CD4-positive, alpha-beta T cell treated with Interleukin-4 for 1 hour (primary cell): Measurements from ENCODE around the gene PLEKHM3.
"Not testable (repeated sequence)": the region's sequence is repeated elsewhere in the genome, so short reads cannot be mapped to it uniquely, and the experiment has no call there.

ENCODE experiments used
- DNase-seq, 2 donors: peaks; one replicate each; pipeline ENCODE4 v3.0.0-alpha.2; 2020 to 2022

The PLEKHM3 gene

DNA sequence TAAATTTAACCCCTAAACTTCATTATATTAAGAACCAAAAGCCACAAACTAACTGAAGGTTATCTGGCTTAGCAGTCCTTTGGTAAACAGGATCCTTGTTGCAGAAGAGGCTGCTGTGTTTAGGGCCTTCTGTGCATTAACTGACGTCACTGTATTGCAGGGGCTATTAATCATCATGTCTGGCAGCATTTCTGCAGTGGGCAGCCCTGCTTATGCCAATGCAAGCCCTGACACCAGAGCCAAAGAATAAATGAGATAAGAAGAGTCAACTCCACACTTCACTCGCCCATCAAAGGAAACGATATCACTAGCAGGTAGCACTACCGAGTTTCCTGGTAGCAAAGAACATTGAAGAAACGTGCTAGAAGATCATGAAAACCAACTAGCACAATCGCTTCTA is 110.6 kb downstream of the PLEKHM3 start:
- no peak for DNase-seq

- no peak for DNase-seq
Measured at GRCh38 chr2:207913772-207914358, 111.5 kb downstream of the PLEKHM3 start.

GRCh38 chr2:207911856-207912255 is 113.5 kb downstream of the PLEKHM3 start:
- DNase-seq = no peak

GRCh38 chr2:207911215-207911614 is 114.1 kb downstream of the PLEKHM3 start:
- no peak for DNase-seq

DNA sequence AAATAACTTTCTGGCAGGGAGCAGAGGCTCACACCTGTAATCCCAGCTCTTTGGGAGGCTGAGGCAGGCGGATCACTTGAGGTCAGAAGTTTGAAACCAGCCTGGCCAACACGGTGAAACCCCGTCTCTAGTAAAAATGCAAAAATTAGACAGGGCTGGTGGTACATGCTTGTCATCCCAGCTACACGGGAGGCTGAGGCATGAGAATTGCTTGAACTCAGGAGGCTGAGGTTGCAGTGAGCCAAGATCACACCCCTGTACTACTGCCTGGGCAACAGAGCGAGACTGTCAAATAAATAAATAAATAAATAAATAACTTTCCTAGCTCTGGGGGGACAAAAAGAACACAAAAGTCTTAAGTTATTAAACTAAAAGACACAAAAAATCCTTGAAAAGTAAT is 118.8 kb downstream of the PLEKHM3 start:
- DNase-seq = not testable (repeated sequence)

GRCh38 chr2:207905546-207905945 is 119.8 kb downstream of the PLEKHM3 start:
- no peak for DNase-seq

DNA sequence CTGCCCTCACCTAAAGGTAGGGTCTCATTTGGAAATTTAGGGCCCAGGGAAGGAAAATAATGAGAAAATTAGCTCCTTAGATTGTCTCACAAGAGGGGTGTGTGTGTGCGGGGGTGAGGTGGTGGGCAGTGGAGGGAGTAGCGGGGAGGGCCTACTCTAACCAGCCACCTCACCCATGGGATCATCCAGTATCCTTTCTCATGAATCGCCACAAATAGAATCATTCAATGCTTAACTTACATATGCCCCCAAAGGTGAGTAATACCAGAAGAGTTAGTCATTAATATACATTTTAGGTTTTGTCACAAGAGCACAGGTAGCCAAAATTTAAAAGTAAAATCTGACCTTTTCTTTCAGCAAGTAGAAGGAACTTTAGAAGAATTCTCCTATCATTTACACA is 122.1 kb downstream of the PLEKHM3 start:
- DNase-seq = no peak

- DNase-seq = no peak
Measured at GRCh38 chr2:207902821-207903220, 122.5 kb downstream of the PLEKHM3 start.

DNA sequence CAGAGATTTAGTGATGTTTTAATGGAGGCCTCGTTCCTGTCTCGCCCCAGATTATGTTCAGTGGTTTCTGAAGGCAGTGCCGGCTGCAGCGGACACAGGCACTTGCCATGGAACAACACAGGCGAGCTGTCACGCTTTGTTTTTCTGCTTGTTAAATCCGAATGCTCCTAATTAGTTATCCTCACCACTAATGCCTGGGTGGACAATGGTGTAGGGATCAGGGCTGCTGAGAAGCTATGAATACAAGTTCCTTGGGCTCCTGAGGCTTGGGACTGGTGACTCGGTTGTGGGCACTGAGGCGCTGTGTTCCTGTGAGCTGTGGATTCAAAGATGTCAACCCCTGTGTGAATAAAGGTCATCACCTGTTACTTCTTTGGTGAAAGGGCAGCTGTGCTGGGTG is 123.5 kb downstream of the PLEKHM3 start:
- no peak for DNase-seq

DNA sequence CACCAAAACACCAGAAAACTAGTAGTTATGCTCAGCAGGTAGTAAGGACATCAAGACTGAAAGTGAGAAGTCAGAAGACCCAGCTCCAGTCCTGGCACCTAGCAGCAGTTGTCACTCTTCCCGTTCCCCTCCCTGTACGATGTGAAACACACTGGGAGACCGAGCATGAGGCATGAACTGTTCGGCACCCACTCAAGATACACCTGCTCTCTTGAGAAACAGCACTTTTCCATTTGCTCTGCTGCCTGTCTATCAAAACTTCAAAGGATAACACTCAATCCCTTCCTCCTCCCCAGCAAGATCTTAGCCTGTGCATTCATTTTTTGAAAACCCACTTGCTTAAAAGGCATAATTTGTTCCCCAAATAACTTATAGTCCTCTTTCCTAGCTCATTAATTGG is 123.9 kb downstream of the PLEKHM3 start:
- no peak for DNase-seq

DNA sequence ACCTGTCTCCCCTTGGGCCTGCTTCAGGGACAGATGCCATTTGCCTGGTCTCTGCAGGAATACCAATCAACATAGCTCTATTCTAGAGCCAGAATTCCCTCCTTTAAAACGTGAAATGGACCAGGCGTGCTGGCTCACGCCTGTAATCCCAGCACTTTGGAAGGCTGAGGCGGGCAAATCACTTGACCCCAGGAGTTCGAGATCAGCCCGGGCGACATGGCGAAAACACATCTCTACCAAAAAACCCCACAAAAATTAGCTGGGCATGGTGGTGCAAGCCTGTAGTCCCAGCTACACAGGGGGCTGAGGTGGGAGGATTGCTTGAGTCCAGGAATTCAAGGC is 127.0 kb downstream of the PLEKHM3 start:
- no peak for DNase-seq

GRCh38 chr2:207897541-207898353 is 127.6 kb downstream of the PLEKHM3 start:
- DNase-seq = no peak

DNA sequence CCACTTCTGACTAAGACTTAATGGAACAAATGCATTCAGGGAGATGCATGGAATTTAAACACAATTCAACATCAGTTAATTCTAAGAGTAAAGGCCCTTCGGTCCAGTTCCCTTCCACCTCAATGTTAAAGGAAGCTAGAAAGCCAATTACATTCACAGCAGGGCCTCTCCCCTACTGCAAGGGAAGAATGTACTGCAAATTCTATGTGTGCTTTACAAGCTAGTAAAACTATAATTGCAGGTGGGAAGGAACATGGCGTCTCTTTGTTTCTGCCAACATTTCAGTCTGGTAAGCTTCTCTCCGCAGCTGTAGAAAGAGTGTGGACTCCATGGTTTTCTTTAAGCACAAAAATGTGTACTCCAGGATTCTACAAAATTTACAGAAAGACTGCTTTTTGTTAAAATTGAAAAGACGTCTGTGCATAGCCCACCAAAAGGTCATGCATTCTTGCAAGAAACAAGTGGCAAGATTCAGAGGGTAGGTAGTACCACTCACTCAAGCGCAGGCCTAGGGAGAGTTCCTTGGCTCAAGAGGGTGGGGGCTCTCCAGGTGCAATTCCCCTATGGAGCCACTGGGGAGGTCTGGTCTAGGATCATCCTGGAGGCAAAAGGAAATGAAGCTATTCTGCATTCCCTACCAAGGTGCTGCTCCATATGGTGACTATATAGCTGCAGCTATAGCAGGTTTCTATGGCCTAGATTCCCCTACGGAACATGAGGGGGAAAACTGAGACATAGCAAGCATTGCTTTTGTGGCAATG is 128.6 kb downstream of the PLEKHM3 start:
- DNase-seq = no peak

- DNase-seq = no peak
Measured at GRCh38 chr2:207895274-207895860, 130.0 kb downstream of the PLEKHM3 start.

DNA sequence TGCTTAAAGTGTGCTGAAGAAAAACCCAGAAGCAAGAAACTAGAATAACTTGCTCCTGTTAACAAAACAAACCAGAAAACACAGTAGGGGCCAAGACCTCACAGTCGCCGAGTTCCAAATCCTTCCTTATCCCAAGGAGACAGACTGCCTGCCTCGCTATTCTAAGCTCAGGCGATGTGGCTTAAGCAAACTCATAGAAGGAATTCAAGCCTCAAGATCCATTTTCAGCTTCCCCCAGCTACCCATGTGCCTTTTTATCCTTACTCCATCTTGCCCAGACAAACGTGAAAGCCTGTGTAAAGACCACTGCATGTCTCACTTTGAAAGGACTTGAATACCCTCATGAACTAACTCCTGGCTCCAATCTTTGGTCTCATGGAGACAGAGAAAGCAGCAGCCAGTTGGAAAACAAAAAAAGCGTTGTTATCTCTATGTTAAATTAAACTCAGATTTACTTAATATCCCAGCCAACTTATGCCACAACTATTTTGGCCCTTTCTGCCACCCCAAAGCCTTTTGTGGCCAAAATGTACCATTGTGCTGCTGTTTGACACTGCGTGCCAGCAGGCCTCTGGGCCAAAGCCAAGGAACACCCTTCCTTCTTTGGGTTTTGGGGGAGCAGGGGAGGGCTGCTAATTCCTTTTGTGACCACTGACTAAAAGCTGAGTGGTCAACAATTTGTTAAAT is 132.5 kb downstream of the PLEKHM3 start:
- no peak for DNase-seq

DNA sequence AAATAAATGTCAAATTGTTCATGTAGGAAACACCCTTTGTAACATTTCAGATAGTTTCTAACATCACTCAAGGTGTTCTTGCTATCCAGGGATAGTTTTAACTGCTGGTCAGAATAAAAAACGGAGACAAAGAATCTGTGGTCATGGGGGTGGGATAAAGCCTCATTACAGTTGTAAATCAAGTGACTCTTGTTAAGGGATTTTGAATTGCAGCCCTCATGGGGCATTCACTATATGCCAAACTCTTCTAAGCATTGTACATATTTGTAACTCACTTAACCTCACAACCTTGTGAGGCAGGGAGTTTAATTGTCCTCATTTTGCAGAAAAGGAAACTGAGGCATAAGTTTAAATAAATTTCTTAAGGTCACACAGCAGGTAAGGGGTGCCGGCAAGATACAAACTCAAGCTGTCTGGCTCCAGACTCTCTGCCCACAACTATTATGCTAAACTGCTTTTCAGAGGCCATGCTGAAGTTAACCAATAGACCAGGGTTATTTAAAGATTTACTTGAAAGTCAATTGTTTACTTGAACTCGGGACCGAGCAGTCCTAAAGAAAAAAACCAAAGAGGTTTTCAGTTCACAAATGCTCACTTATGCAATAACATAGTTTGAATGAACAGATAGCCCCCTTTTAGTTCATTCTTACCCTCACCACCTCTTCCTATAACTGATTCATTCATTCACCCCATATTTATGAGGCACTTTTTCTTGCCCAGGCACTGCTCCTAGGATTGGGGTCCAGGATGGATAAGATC is 134.1 kb downstream of the PLEKHM3 start:
- no peak for DNase-seq

DNA sequence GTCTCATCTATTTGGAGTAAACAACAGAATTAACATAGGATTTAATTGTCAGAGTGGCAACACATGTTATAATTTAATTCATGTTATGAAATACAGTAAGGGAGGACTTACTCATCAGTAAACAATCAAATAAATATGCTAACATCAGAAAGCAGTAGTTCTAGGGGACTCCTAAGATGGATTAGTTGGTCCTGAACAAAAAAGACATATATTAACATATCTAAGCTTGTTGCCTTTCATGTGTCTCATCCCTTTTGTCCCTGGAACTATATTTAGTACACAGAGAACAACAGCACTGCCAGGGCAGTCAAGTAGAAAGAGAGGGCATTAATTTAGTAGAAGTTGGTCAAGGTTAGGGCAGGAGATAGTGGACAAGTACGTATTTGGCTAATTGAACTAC is 137.8 kb downstream of the PLEKHM3 start:
- DNase-seq = no peak

DNA sequence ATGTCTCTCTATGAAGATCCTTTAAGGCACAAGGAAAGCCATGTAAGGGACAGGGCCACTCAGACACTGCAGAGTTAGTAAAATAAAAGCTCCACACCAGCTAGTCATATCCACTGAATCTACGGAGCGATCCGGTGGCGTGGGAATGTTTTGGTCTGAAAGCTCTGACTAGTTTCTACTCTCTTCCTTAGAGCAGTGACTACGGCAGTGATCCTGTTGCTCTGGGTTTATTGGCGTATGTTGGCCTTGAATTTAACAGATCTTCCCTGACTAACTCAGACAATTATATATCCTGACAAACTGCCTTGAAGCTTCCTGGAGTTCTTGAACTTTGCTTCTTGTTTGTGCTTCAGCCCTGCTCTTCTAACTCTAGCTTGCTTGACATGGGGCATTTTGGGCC is 140.3 kb downstream of the PLEKHM3 start:
- DNase-seq = no peak

DNA sequence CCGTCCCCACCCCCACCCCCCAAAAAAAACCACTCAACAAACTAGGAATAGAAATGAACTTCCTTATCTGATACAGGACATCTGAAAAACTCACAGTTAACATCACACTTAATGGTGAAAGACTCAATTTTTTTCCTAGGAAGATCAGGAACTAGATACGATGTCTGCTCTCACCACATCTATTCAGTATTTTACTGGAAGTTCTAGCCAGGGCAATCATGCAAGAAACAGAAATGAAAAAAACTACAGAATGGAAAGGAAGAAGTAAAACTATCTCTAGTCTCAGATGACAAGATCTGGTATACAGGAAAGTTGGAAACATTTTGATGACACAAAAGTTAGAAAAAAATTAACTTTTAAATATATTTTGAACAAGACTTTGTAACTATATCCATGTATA is 141.2 kb downstream of the PLEKHM3 start:
- no peak for DNase-seq

- DNase-seq = no peak
Measured at GRCh38 chr2:207883002-207883780, 142.1 kb downstream of the PLEKHM3 start.

- no peak for DNase-seq
Measured at GRCh38 chr2:207881902-207882301, 143.4 kb downstream of the PLEKHM3 start.
